ACC112 (cell line): ENCODE results near the gene STEAP1B.
"Not testable (repeated sequence)": the region's sequence is repeated elsewhere in the genome, so short reads cannot be mapped to it uniquely, and the experiment has no call there.

Experiments used
- H2AFZ ChIP-seq: fragments of 200-600 bp; sonication (generic); one replicate; pipeline ENCODE4 v1.6.0; 2017; ENCODE audit warnings: antibody characterized with exemption, low read length; ENCODE audit not compliant: unreplicated experiment
- H3K27ac ChIP-seq: fragments of 200-600 bp; sonication (generic); 2 replicates; pipeline ENCODE4 v1.5.1; 2014; ENCODE audit warnings: low read depth, mild to moderate bottlenecking, antibody characterized with exemption, low read length, moderate library complexity
- H3K27me3 ChIP-seq: fragments of 200-600 bp; sonication (generic); 2 replicates; pipeline ENCODE4 v1.6.1; 2014; ENCODE audit warnings: mild to moderate bottlenecking, antibody characterized with exemption, low read length, moderate library complexity, mixed read lengths; ENCODE audit not compliant: insufficient read depth
- H3K36me3 ChIP-seq: fragments of 200-600 bp; sonication (generic); 2 replicates; pipeline ENCODE4 v1.6.1; 2016; ENCODE audit warnings: mild to moderate bottlenecking, antibody characterized with exemption, low read length, moderate library complexity, mixed read lengths; ENCODE audit not compliant: insufficient read depth
- H3K4me1 ChIP-seq: fragments of 200-600 bp; sonication (generic); one replicate; pipeline ENCODE4 v1.6.1; 2016; ENCODE audit warnings: low read length, mixed read lengths; ENCODE audit not compliant: insufficient read depth, unreplicated experiment, control insufficient read depth
- H3K4me3 ChIP-seq: fragments of 200-600 bp; sonication (generic); 2 replicates; pipeline ENCODE4 v1.5.1; 2014; ENCODE audit warnings: mild to moderate bottlenecking, low read depth, low read length
- H3K79me2 ChIP-seq: fragments of 200-600 bp; sonication (generic); one replicate; pipeline ENCODE4 v1.6.0; 2016; ENCODE audit warnings: low read length; ENCODE audit not compliant: control insufficient read depth, unreplicated experiment, insufficient read depth

STEAP1B gene

GRCh38 chr7:22452960-22453558 is 46.9 kb downstream of the STEAP1B start:
- no peaks in the 10 kb centered on the region for H3K79me2 ChIP-seq
- peak overlapping the region; percentile 42; the same call in 1 of the 2 replicates for H3K4me3 ChIP-seq
- H3K27ac ChIP-seq, result no peak overlapping the region
- no peaks in the 10 kb centered on the region for H3K27me3 ChIP-seq
- H3K4me1 ChIP-seq, result peaks cover 6% of the 10 kb centered on the region
- peak overlapping the region; percentile 1 for H2AFZ ChIP-seq
- no peaks in the 10 kb centered on the region for H3K36me3 ChIP-seq

GRCh38 chr7:22452142-22452959 is 47.6 kb downstream of the STEAP1B start:
- H3K27me3 ChIP-seq, result no peaks in the 10 kb centered on the region
- H2AFZ ChIP-seq, result peak overlapping the region; percentile 1
- H3K27ac ChIP-seq, result no peak overlapping the region
- peaks cover 6% of the 10 kb centered on the region for H3K4me1 ChIP-seq
- no peaks in the 10 kb centered on the region for H3K79me2 ChIP-seq
- H3K4me3 ChIP-seq, result peak overlapping the region; percentile 42
- H3K36me3 ChIP-seq, result no peaks in the 10 kb centered on the region

GRCh38 chr7:22450013-22450412 is 50.0 kb downstream of the STEAP1B start:
- H3K4me3 ChIP-seq, H3K36me3 ChIP-seq, H3K4me1 ChIP-seq, H3K27me3 ChIP-seq, H3K79me2 ChIP-seq, H3K27ac ChIP-seq, H2AFZ ChIP-seq: not testable (repeated sequence)

GRCh38 chr7:22447762-22448161 is 52.2 kb downstream of the STEAP1B start:
- no peak overlapping the region for H3K27ac ChIP-seq
- H3K4me3 ChIP-seq, result no peak overlapping the region
- no peaks in the 10 kb centered on the region for H3K27me3 ChIP-seq
- no peaks in the 10 kb centered on the region for H3K79me2 ChIP-seq
- peaks cover 5% of the 10 kb centered on the region for H3K4me1 ChIP-seq
- no peak overlapping the region for H2AFZ ChIP-seq
- no peaks in the 10 kb centered on the region for H3K36me3 ChIP-seq

GRCh38 chr7:22447008-22447407 is 53.0 kb downstream of the STEAP1B start:
- Histone ChIP-seq H3K79me2 (no peaks in the 10 kb centered on the region), H3K27ac (no peak overlapping the region), H3K27me3 (no peaks in the 10 kb centered on the region), H3K4me3 (no peak overlapping the region), H3K36me3 (no peaks in the 10 kb centered on the region), H3K4me1 (no peaks in the 10 kb centered on the region), H2AFZ (no peak overlapping the region)

GRCh38 chr7:22445853-22446252 is 54.1 kb downstream of the STEAP1B start:
- H3K4me1 ChIP-seq, result no peaks in the 10 kb centered on the region

GRCh38 chr7:22445140-22445743 is 54.7 kb downstream of the STEAP1B start:
- H3K36me3 ChIP-seq, result no peaks in the 10 kb centered on the region
- no peaks in the 10 kb centered on the region for H3K79me2 ChIP-seq
- no peaks in the 10 kb centered on the region for H3K27me3 ChIP-seq
- H3K4me1 ChIP-seq, result no peaks in the 10 kb centered on the region
- no peak overlapping the region for H3K4me3 ChIP-seq
- no peak overlapping the region for H2AFZ ChIP-seq
- no peak overlapping the region for H3K27ac ChIP-seq

More at GRCh38 chr7:22445853-22446252, 54.1 kb downstream of the STEAP1B start:
- Histone ChIP-seq H2AFZ (no peak overlapping the region), H3K36me3 (no peaks in the 10 kb centered on the region), H3K79me2 (no peaks in the 10 kb centered on the region), H3K27ac (no peak overlapping the region), H3K27me3 (no peaks in the 10 kb centered on the region), H3K4me3 (no peak overlapping the region)

- Histone ChIP-seq H2AFZ (no peak overlapping the region), H3K36me3 (no peaks in the 10 kb centered on the region; the same call in 1 of the 2 replicates), H3K4me3 (no peak overlapping the region), H3K27me3 (no peaks in the 10 kb centered on the region), H3K4me1 (no peaks in the 10 kb centered on the region), H3K27ac (no peak overlapping the region), H3K79me2 (no peaks in the 10 kb centered on the region)
Measured at GRCh38 chr7:22444181-22444971, 55.6 kb downstream of the STEAP1B start.

- Histone ChIP-seq H3K27me3 (no peaks in the 10 kb centered on the region), H3K27ac (no peak overlapping the region), H3K4me3 (no peak overlapping the region), H2AFZ (no peak overlapping the region), H3K79me2 (no peaks in the 10 kb centered on the region), H3K4me1 (no peaks in the 10 kb centered on the region), H3K36me3 (no peaks in the 10 kb centered on the region; the same call in 1 of the 2 replicates)
Measured at GRCh38 chr7:22443370-22444180, 56.4 kb downstream of the STEAP1B start.
